GM12878 (cell line): ENCODE data around the gene PEX26. TPM values are rescaled to one million over a fixed set of nuclear protein-coding genes. Genes with fewer than 3 reads are reported as not detected.
A peak's percentile ranks its signal among the peaks of the same experiment; 100 is the strongest.

Source experiments
- ATAC-seq: fragments of 200-7000 bp; cut with Tn5 transposase; 3 replicates; pipeline ENCODE4 v1.9.1; 2020; ENCODE audit warnings: mild to moderate bottlenecking, moderate library complexity
- BruUV-seq: library from RNA; stranded (reverse); fragments of 400-500 nt; replicated peaks from 2 replicates; lab custom pipeline; 2021; lab: Mats Ljungman, UMichigan
- CTCF ChIA-PET: fragments of 300-600 bp; sonication (Branson Sonifier 250); formaldehyde crosslinking; extraction: SDS; loops from one replicate; lab custom pipeline; 2021; ENCODE audit warnings: inconsistent platforms; lab: Yijun Ruan, JAX
- POLR2A ChIA-PET: fragments of 350-600 bp; formaldehyde crosslinking; extraction: SDS; loops from one replicate; lab custom pipeline; 2021; ENCODE audit warnings: inconsistent platforms; lab: Charles Lee
- RAD21 ChIA-PET: fragments of 300-600 bp; sonication (Branson Sonifier 250); formaldehyde crosslinking; loops from one replicate; lab custom pipeline; 2023; ENCODE audit warnings: antibody characterized with exemption; ENCODE audit not compliant: unreplicated experiment; lab: Charles Lee
- SMC1A ChIA-PET: fragments of 300-600 bp; sonication (Branson Sonifier 250); formaldehyde crosslinking; loops from one replicate; lab custom pipeline; 2023; ENCODE audit not compliant: unreplicated experiment, uncharacterized antibody; lab: Charles Lee
- DNase-seq: peaks from one replicate; pipeline ENCODE4 v3.0.0-alpha.2; 2011; ENCODE audit warnings: low read depth, low spot score
- FAIRE-seq: peaks from 3 replicates; lab custom pipeline; 2011; peaks lifted over from hg19 to GRCh38; lab: Jason Lieb, UNC
- H2AFZ ChIP-seq: 2 replicates; pipeline ENCODE4 v1.6.0; 2011; ENCODE audit warnings: low read depth, low read length, control low read depth; ENCODE audit not compliant: control insufficient read depth
- H3K27ac ChIP-seq: 2 replicates; pipeline ENCODE4 v1.5.1; 2011; ENCODE audit warnings: control low read depth; ENCODE audit not compliant: control insufficient read depth, insufficient read depth
- H3K27me3 ChIP-seq, 2 experiments: replicated peaks in 1 of 2; 2 replicates each; pipeline versions ENCODE4 v1.6.0 to v1.6.1; 2011; ENCODE audit warnings: low read length in 1 of 2; ENCODE audit not compliant: control insufficient read depth in 2 of 2, insufficient read depth in 2 of 2
- H3K36me3 ChIP-seq, 2 experiments: 2 replicates each; pipeline ENCODE4 v1.5.1; 2011; ENCODE audit warnings: low read length in 1 of 2; ENCODE audit not compliant: control insufficient read depth in 2 of 2, insufficient read depth in 2 of 2
- H3K4me1 ChIP-seq: 2 replicates; pipeline ENCODE4 v1.6.1; 2011; ENCODE audit warnings: mild to moderate bottlenecking, low read length, moderate library complexity, mixed read lengths; ENCODE audit not compliant: control insufficient read depth, insufficient read depth
- H3K4me2 ChIP-seq: 2 replicates; pipeline ENCODE4 v1.6.0; 2011; ENCODE audit warnings: control low read depth; ENCODE audit not compliant: control insufficient read depth, insufficient read depth
- H3K4me3 ChIP-seq: fragments of 200-600 bp; sonication (generic); 2 replicates; pipeline ENCODE4 v1.5.1; 2016
- H3K79me2 ChIP-seq: 2 replicates; pipeline ENCODE4 v1.6.0; 2011; ENCODE audit warnings: low read length; ENCODE audit not compliant: control insufficient read depth, insufficient read depth
- H3K9ac ChIP-seq: 2 replicates; pipeline ENCODE4 v1.8.0; 2011; ENCODE audit warnings: low read length, control low read depth, mixed read lengths; ENCODE audit not compliant: control insufficient read depth, insufficient read depth
- H3K9me3 ChIP-seq: replicated peaks from 3 replicates; pipeline ENCODE4 v1.5.1; 2011; ENCODE audit warnings: mild to moderate bottlenecking, low read length; ENCODE audit not compliant: control insufficient read depth, insufficient read depth
- H4K20me1 ChIP-seq: 2 replicates; pipeline ENCODE4 v1.6.0; 2011; ENCODE audit not compliant: control insufficient read depth, insufficient read depth
- BCL3 ChIP-seq: IDR thresholded peaks from 2 replicates; pipeline ENCODE4 v1.6.1; 2011; ENCODE audit warnings: borderline replicate concordance, low read depth, mild to moderate bottlenecking, moderate library complexity, low read length; ENCODE audit not compliant: insufficient read depth, poor library complexity, severe bottlenecking
- CTCF ChIP-seq, 3 experiments: IDR thresholded peaks in 2 of 3; conservative IDR thresholded peaks in 1 of 3; 2 replicates each; pipeline ENCODE4 v1.5.1; 2011; ENCODE audit warnings: low read depth in 3 of 3, low read length in 3 of 3, mild to moderate bottlenecking in 3 of 3, control low read depth in 2 of 3, moderate library complexity in 2 of 3, inconsistent platforms in 1 of 3, mixed read lengths in 1 of 3; ENCODE audit not compliant: control insufficient read depth in 2 of 3, insufficient read depth in 1 of 3; ENCODE audit errors: extremely low read depth in 1 of 3
- EZH2 ChIP-seq: IDR thresholded peaks from 2 replicates; pipeline ENCODE4 v1.6.1; 2012; ENCODE audit warnings: low read depth, mild to moderate bottlenecking, control low read depth, inconsistent platforms, low read length, borderline replicate concordance; ENCODE audit not compliant: control insufficient read depth
- WGBS: methylation state at CpG from one replicate; pipeline ENCODE4 v1.1.6; 2016; ENCODE audit warnings: low lambda C conversion rate; ENCODE audit not compliant: insufficient replicate concordance, insufficient coverage; ENCODE audit errors: missing lambda C conversion rate; 5-methylcytosine and 5-hydroxymethylcytosine counted together
- in situ Hi-C: fragments of 300-500 bp; cut with MboI; formaldehyde crosslinking; loops from 9 replicates; pipeline ENCODE4 v1.14.3; 2018; ENCODE audit warnings: mixed read lengths
- intact Hi-C: fragments of 100-400 bp; cut with micrococcal nuclease; formaldehyde crosslinking; loops from one replicate; pipeline ENCODE4 v1.14.2; 2022; ENCODE audit not compliant: unreplicated experiment
- polyA plus RNA-seq, 11 experiments: library from polyadenylated mRNA; depleted of rRNA in 4 of 11; unstranded in 6 of 11; stranded (reverse) in 5 of 11; fragments of >200 nt; fragmentation: Nextera tagmentation in 4 of 11; fragmentation: Illumina TruSeq in 1 of 11; extraction: Ambion mirVana in 4 of 11; extraction: Trizol in 1 of 11; gene quantifications; 1 replicate in 1 of 11; 2 replicates in 10 of 11; pipeline versions ENCODE4 v1.2.1 to v1.2.3, GENCODE V29; 2011 to 2016; ENCODE audit warnings: inconsistent platforms in 2 of 11, missing spikeins in 2 of 11, low read depth in 1 of 11
- total RNA-seq, 4 experiments: library from RNA; depleted of rRNA in 3 of 4; stranded (reverse); fragments of >200 nt in 3 of 4; fragmentation: Illumina TruSeq in 1 of 4; extraction: Trizol in 1 of 4; gene quantifications; 2 replicates each; pipeline versions ENCODE4 v1.2.1 to v1.2.3, GENCODE V29; 2013 to 2021

Gene PEX26
- total and polyA plus RNA-seq, 10 of the 15 experiments (the other 5 are each of a cell fraction or from before 2014, with no cell fraction given): 0.79 to 50.8 (median 22.4) TPM

- no peak for TF ChIP-seq BCL3
- TF ChIP-seq EZH2: no peak
- peak in 1 of 3 experiments; percentile 19; a peak in 1 of 6 replicates for TF ChIP-seq CTCF (IDR thresholded peaks at IDR 0.05 in 2 of 3, conservative IDR thresholded peaks at IDR 0.05 in 1 of 3; ENCODE audit: control insufficient read depth in 2 of 3, extremely low read depth in 1 of 3, insufficient read depth in 1 of 3, low read depth in 3 of 3, low read length in 3 of 3)
- POLR2A ChIA-PET: interaction anchor here (0.5 to 2.4 kb wide), 6 partner anchors 9 to 69 kb away, joined by 3 to 11 read pairs (median 4); partner anchors contain the start of genes MICAL3 and PEX26
- Histone ChIP-seq H3K27me3 (no peaks in the 10 kb centered on the region), H3K9ac (no peak overlapping the region), H3K4me3 (no peak overlapping the region), H2AFZ (no peak overlapping the region), H3K4me1 (peaks cover 17% of the 10 kb centered on the region), H3K36me3 (no peaks in the 10 kb centered on the region), H3K27ac (no peak overlapping the region), H3K4me2 (no peak overlapping the region), H3K79me2 (no peaks in the 10 kb centered on the region), H4K20me1 (no peaks in the 10 kb centered on the region), H3K9me3 (no peaks in the 10 kb centered on the region)
- SMC1A ChIA-PET: interaction anchor here (0.6 to 8.7 kb wide), 9 partner anchors 9 to 85 kb away, joined by 3 to 67 read pairs (median 3); partner anchors contain the start of genes PEX26 and USP18
- CTCF ChIA-PET: interaction anchor here (0.6 to 5.6 kb wide), 8 partner anchors 9 to 235 kb away, joined by 3 to 34 read pairs (median 4); partner anchors contain the start of gene PEX26
- ATAC-seq (peak; percentile 30), FAIRE-seq (no peak), DNase-seq (no peak)
- RAD21 ChIA-PET: interaction anchor here (0.8 to 3.5 kb wide), 4 partner anchors 8 to 262 kb away, joined by 3 to 33 read pairs (median 10); partner anchors contain the start of gene PEX26
- in situ Hi-C loops (loop anchor here (5.0 kb wide), 1 partner anchor 233 kb away; no protein-coding TSS in a partner anchor), intact Hi-C loops (loop anchor here (5.0 kb wide), 1 partner anchor 38 kb away; no protein-coding TSS in a partner anchor)
- WGBS: 30% methylated on average over 9 of the region's 9 CpGs
- no TSS peak for BruUV-seq
Measured at GRCh38 chr22:18065256-18065655, 12.5 kb upstream of the PEX26 start.
